NCI-H1417 treated with DMSO at 0.1 percent for 48 hours (cell line): Measurements from ENCODE around the gene EMC9.
A peak's percentile ranks its signal among the peaks of the same experiment; 100 is the strongest.

Experiments used
- DNase-seq: peaks from one replicate; lab custom pipeline; 2025; lab: John Stamatoyannopoulos, UW

EMC9 gene

GRCh38 chr14:24149302-24149969, 8.0 kb upstream of the EMC9 start:
- no peak for DNase-seq

- DNase-seq, result no peak
These were observed 6.5 kb upstream of the EMC9 start for GRCh38 chr14:24147761-24148428.

- peak; percentile 90 for DNase-seq
These were observed 5.8 kb upstream of the EMC9 start, which contains the start of gene RNF31 for GRCh38 chr14:24146978-24147760. Gene RNF31, plus strand, starts transcription at chr14:24147498. Its CDS starts 201 bp downstream, at chr14:24147699.

- peak; percentile 89 for DNase-seq
These were observed 5.1 kb upstream of the EMC9 start, which contains the start of gene PSME2 for GRCh38 chr14:24146453-24146977. Gene PSME2, minus strand, starts transcription at chr14:24146610. Its CDS starts 29 bp downstream, at chr14:24146581.

GRCh38 chr14:24145690-24146452, 4.5 kb upstream of the EMC9 start:
- DNase-seq, result no peak

- no peak for DNase-seq
These were observed 3.8 kb upstream of the EMC9 start for GRCh38 chr14:24145219-24145618.

GRCh38 chr14:24144451-24144850, 3.1 kb upstream of the EMC9 start:
- DNase-seq, result no peak

- DNase-seq, result no peak
These were observed 2.1 kb upstream of the EMC9 start for GRCh38 chr14:24143511-24143910.

GRCh38 chr14:24139272-24139934, 2.0 kb downstream of the EMC9 start:
- DNase-seq, result no peak

- DNase-seq, result no peak
These were observed 2.8 kb downstream of the EMC9 start for GRCh38 chr14:24138396-24139271.

- no peak for DNase-seq
These were observed 3.6 kb downstream of the EMC9 start for GRCh38 chr14:24137529-24138395.

- DNase-seq, result no peak
These were observed 4.5 kb downstream of the EMC9 start for GRCh38 chr14:24136684-24137528.

- DNase-seq, result peak; percentile 77
These were observed 5.3 kb downstream of the EMC9 start, which contains the start of gene PSME1 for GRCh38 chr14:24135834-24136683. Gene PSME1, plus strand, starts transcription at chr14:24136194. Its CDS starts 69 bp downstream, at chr14:24136263.

- DNase-seq, result no peak
These were observed 5.9 kb downstream of the EMC9 start for GRCh38 chr14:24135584-24135833.

GRCh38 chr14:24133735-24134134, 7.7 kb downstream of the EMC9 start:
- no peak for DNase-seq

GRCh38 chr14:24132976-24133375, 8.4 kb downstream of the EMC9 start:
- DNase-seq, result no peak

GRCh38 chr14:24132061-24132685, 9.2 kb downstream of the EMC9 start:
- no peak for DNase-seq
